ENCODE measurements around the gene TMEM31.
"Not testable (repeated sequence)": the region's sequence is repeated elsewhere in the genome, so short reads cannot be mapped to it uniquely, and the experiment has no call there.

The TMEM31 gene

GRCh38 chrX:103754401-103754800 lies 43.7 kb downstream of the TMEM31 start:
- TF ChIP-seq, protein P1, sequence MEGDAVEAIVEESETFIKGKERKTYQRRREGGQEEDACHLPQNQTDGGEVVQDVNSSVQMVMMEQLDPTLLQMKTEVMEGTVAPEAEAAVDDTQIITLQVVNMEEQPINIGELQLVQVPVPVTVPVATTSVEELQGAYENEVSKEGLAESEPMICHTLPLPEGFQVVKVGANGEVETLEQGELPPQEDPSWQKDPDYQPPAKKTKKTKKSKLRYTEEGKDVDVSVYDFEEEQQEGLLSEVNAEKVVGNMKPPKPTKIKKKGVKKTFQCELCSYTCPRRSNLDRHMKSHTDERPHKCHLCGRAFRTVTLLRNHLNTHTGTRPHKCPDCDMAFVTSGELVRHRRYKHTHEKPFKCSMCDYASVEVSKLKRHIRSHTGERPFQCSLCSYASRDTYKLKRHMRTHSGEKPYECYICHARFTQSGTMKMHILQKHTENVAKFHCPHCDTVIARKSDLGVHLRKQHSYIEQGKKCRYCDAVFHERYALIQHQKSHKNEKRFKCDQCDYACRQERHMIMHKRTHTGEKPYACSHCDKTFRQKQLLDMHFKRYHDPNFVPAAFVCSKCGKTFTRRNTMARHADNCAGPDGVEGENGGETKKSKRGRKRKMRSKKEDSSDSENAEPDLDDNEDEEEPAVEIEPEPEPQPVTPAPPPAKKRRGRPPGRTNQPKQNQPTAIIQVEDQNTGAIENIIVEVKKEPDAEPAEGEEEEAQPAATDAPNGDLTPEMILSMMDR (conservative IDR thresholded peaks at IDR 0.05; ENCODE audit: control insufficient read depth, insufficient read depth, low read depth, low read length) = no peak
- H3K4me3 ChIP-seq (ENCODE audit: control insufficient read depth, low read depth, low read length) = no peak overlapping the region
- DNase-seq (ENCODE audit: low read depth) = no peak

DNA sequence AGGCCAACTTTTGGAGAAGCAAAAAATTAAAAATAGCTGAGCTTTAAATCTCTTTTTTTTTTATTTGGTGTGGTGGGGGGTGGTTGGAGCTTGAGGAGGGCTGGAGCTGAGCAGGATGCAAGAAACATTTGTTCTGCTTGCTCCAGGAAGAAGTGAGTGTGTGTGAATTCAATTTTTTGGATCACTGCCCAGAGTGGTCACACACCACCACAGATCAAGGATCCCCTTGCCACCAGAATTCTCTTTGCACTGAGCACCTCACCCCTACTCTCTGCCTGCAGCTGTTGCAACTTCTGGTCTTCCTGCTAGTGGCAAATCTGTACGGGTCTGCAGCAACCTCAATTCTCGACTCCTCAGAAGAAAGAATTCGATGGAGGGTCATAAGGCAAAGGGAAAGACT lies 46.0 kb downstream of the TMEM31 start:
- TF ChIP-seq, protein P1 (conservative IDR thresholded peaks at IDR 0.05; ENCODE audit: control insufficient read depth, insufficient read depth, low read depth, low read length) = no peak
- DNase-seq (ENCODE audit: low read depth) = no peak
- H3K4me3 ChIP-seq (ENCODE audit: control insufficient read depth, low read depth, low read length) = no peak overlapping the region

DNA sequence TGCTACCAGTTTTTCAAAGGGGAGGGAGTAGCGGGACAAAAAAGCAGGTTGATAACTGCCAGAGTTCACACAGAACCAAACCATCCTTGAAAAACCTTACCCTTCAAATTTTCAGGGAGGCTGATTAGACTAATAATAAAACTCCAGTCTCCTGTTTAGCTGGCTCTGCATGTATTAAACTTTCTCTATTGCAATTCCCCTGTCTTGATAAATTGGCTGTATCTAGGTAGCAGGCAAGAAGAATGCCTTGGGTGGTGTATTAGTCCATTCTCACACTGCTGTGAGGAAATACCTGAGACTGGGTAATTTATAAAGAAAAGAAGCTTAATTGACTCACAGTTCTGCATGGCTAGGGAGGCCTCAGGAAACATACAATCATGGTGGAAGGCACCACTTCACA lies 47.8 kb downstream of the TMEM31 start:
- TF ChIP-seq, protein P1 (conservative IDR thresholded peaks at IDR 0.05; ENCODE audit: control insufficient read depth, insufficient read depth, low read depth, low read length) = no peak
- no peak for DNase-seq (ENCODE audit: low read depth)
- no peak overlapping the region for H3K4me3 ChIP-seq (ENCODE audit: control insufficient read depth, low read depth, low read length)

GRCh38 chrX:103763541-103763940 lies 52.8 kb downstream of the TMEM31 start:
- H3K4me3 ChIP-seq (ENCODE audit: control insufficient read depth, low read depth, low read length) = not testable (repeated sequence)

More at GRCh38 chrX:103763541-103763940, 52.8 kb downstream of the TMEM31 start:
- not testable (repeated sequence) for DNase-seq (ENCODE audit: low read depth)
